Body of pancreas (tissue), 4 donors: ENCODE measurements around the gene TRAPPC2L.

Experiments used
- POLR2A ChIP-seq, 3 donors: fragments of 450-650 bp; IDR thresholded peaks; one replicate each; pipeline ENCODE4 v1.6.1; 2016; ENCODE audit warnings: antibody characterized with exemption in 3 of 3, mild to moderate bottlenecking in 2 of 3
- TF ChIP-seq, protein P1 (sequence below), 7 experiments: fragments of 450-650 bp in 4 of 7; fragments of 200-600 bp in 3 of 7; sonication (generic) in 3 of 7; IDR thresholded peaks; one replicate each; pipeline ENCODE4 v1.5.1; 2016 to 2019; ENCODE audit warnings: antibody characterized with exemption in 7 of 7

DNA sequence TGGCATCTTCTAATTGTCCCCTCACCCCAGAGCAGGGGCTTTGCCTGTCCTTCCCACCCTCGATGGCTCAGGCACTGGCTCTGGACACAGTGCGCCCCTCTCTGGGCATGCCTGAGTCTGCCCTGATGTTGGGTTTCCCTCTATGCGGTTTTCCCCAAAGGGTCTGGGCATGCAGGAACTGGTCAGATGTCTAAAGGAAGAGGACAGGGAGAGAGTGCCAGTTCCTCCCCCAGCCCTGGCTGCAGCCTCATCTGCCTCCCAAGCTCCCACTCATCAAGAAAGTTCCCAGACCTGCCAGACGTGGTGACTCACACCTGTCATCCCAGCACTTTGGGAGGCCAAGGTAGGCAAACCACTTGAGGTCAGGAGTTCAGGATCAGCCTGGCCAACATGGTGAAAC is 50.8 kb downstream of the TRAPPC2L start:
- no peak for TF ChIP-seq POLR2A (IDR thresholded peaks at IDR 0.05)
- TF ChIP-seq, protein P1, sequence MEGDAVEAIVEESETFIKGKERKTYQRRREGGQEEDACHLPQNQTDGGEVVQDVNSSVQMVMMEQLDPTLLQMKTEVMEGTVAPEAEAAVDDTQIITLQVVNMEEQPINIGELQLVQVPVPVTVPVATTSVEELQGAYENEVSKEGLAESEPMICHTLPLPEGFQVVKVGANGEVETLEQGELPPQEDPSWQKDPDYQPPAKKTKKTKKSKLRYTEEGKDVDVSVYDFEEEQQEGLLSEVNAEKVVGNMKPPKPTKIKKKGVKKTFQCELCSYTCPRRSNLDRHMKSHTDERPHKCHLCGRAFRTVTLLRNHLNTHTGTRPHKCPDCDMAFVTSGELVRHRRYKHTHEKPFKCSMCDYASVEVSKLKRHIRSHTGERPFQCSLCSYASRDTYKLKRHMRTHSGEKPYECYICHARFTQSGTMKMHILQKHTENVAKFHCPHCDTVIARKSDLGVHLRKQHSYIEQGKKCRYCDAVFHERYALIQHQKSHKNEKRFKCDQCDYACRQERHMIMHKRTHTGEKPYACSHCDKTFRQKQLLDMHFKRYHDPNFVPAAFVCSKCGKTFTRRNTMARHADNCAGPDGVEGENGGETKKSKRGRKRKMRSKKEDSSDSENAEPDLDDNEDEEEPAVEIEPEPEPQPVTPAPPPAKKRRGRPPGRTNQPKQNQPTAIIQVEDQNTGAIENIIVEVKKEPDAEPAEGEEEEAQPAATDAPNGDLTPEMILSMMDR (IDR thresholded peaks at IDR 0.05), result no peak
